NOMO-1 treated with dmso at 0.1 percent for 144 hours (cell line): Measurements from ENCODE around the gene DPEP2.
"Not testable (repeated sequence)": the region's sequence is repeated elsewhere in the genome, so short reads cannot be mapped to it uniquely, and the experiment has no call there.

Experiments used
- DNase-seq: peaks from one replicate; lab custom pipeline; 2025; ENCODE audit not compliant: unreplicated experiment; lab: John Stamatoyannopoulos, UW

Gene DPEP2

GRCh38 chr16:67940446-67941089, 58.7 kb downstream of the DPEP2 start:
- no peak for DNase-seq

- no peak for DNase-seq
These were observed 59.5 kb downstream of the DPEP2 start for GRCh38 chr16:67939507-67940445.

- DNase-seq, result not testable (repeated sequence)
These were observed 61.6 kb downstream of the DPEP2 start for GRCh38 chr16:67937713-67938112.
